Activated CD4-positive, alpha-beta T cell treated with anti-CD3 and anti-CD28 coated beads for 48 hours (primary cell): ENCODE data around the gene SPTA1.

ENCODE experiments used
- DNase-seq: peaks from one replicate; pipeline ENCODE4 v3.0.0-alpha.2; 2020

The SPTA1 gene

GRCh38 chr1:158681606-158682005, 4.9 kb downstream of the SPTA1 start:
- no peak for DNase-seq

- DNase-seq = no peak
These were observed 7.2 kb downstream of the SPTA1 start for GRCh38 chr1:158679289-158679688.

- DNase-seq = no peak
These were observed 10.8 kb downstream of the SPTA1 start for GRCh38 chr1:158675563-158676323.

GRCh38 chr1:158674302-158674701, 12.2 kb downstream of the SPTA1 start:
- DNase-seq = no peak

GRCh38 chr1:158666037-158666436, 20.5 kb downstream of the SPTA1 start:
- no peak for DNase-seq

- DNase-seq = no peak
These were observed 31.9 kb downstream of the SPTA1 start for GRCh38 chr1:158654571-158654970.

- DNase-seq = no peak
These were observed 32.4 kb downstream of the SPTA1 start for GRCh38 chr1:158654086-158654485.

- no peak for DNase-seq
These were observed 33.7 kb downstream of the SPTA1 start for GRCh38 chr1:158652721-158653334.

- no peak for DNase-seq
These were observed 37.5 kb downstream of the SPTA1 start for GRCh38 chr1:158649052-158649451.

GRCh38 chr1:158646465-158646864, 40.0 kb downstream of the SPTA1 start:
- no peak for DNase-seq

- DNase-seq = no peak
These were observed 42.1 kb downstream of the SPTA1 start for GRCh38 chr1:158644449-158644848.

GRCh38 chr1:158638904-158639303, 47.6 kb downstream of the SPTA1 start:
- no peak for DNase-seq

GRCh38 chr1:158638146-158638545, 48.4 kb downstream of the SPTA1 start:
- no peak for DNase-seq

- DNase-seq = no peak
These were observed 72.8 kb downstream of the SPTA1 start for GRCh38 chr1:158613764-158614163.

GRCh38 chr1:158611916-158612315, 74.6 kb downstream of the SPTA1 start:
- DNase-seq = no peak

GRCh38 chr1:158607296-158607695, 79.2 kb downstream of the SPTA1 start:
- no peak for DNase-seq

- DNase-seq = no peak
These were observed 81.5 kb downstream of the SPTA1 start, which contains the start of gene OR10Z1 for GRCh38 chr1:158604968-158605367. TSS of gene OR10Z1 (plus strand) at chr1:158605268. CDS start at chr1:158606439, 1,171 bp downstream.

- no peak for DNase-seq
These were observed 85.8 kb downstream of the SPTA1 start for GRCh38 chr1:158600735-158601134.

- no peak for DNase-seq
These were observed 99.6 kb downstream of the SPTA1 start for GRCh38 chr1:158586942-158587341.

GRCh38 chr1:158583962-158584361, 102.6 kb downstream of the SPTA1 start:
- DNase-seq = no peak

- no peak for DNase-seq
These were observed 106.8 kb downstream of the SPTA1 start, which contains the start of gene OR10X1 for GRCh38 chr1:158579733-158580132. TSS of gene OR10X1 (minus strand) at chr1:158579899. CDS start at chr1:158579899, 0 bp downstream.

- no peak for DNase-seq
These were observed 109.0 kb downstream of the SPTA1 start for GRCh38 chr1:158577561-158577960.

GRCh38 chr1:158572226-158572625, 114.3 kb downstream of the SPTA1 start:
- DNase-seq = no peak

GRCh38 chr1:158570480-158570879, 116.0 kb downstream of the SPTA1 start, which contains the start of gene OR6P1:
TSS of gene OR6P1 (minus strand) at chr1:158570580. CDS start at chr1:158563604, 6,976 bp downstream.
- no peak for DNase-seq
